ENCODE measurements around the gene RPL7L1. TPM values are rescaled to one million over a fixed set of nuclear protein-coding genes. Genes with fewer than 3 reads are reported as not detected.
"Not testable (repeated sequence)": the region's sequence is repeated elsewhere in the genome, so short reads cannot be mapped to it uniquely, and the experiment has no call there.

The RPL7L1 gene
- total RNA-seq, 1 donor from 2014 or later: 64.9 TPM

- H3K4me1 ChIP-seq: peaks cover 16% of the 10 kb centered on the region
- no peak for TF ChIP-seq CTCF (IDR thresholded peaks at IDR 0.05)
- H3K4me3 ChIP-seq: no peak overlapping the region
- H3K9me3 ChIP-seq: no peaks in the 10 kb centered on the region
- no peak overlapping the region for H3K27ac ChIP-seq
- ATAC-seq: peak; percentile 14
- intact Hi-C loops (cut with DNase I): no loop called here
- no peaks in the 10 kb centered on the region for H3K27me3 ChIP-seq
- peaks cover 73% of the 10 kb centered on the region for H3K36me3 ChIP-seq
- DNase-seq: no peak
These were observed 6.3 kb downstream of the RPL7L1 start for GRCh38 chr6:42885702-42886101.

GRCh38 chr6:42888201-42888600 is 8.8 kb downstream of the RPL7L1 start:
- H3K27me3 ChIP-seq; H3K27ac ChIP-seq; H3K9me3 ChIP-seq; H3K4me3 ChIP-seq; ATAC-seq; DNase-seq; intact Hi-C loops (cut with DNase I); H3K4me1 ChIP-seq: not testable (repeated sequence)
- H3K36me3 ChIP-seq: peaks cover 48% of the 10 kb centered on the region

GRCh38 chr6:42889815-42890214 is 10.4 kb downstream of the RPL7L1 start:
- H3K27me3 ChIP-seq: no peaks in the 10 kb centered on the region
- DNase-seq (no peak), ATAC-seq (no peak)
- no peak for TF ChIP-seq CTCF (IDR thresholded peaks at IDR 0.05)
- peaks cover 32% of the 10 kb centered on the region for H3K36me3 ChIP-seq
- H3K27ac ChIP-seq: peak overlapping the region; percentile 90
- peaks cover 8% of the 10 kb centered on the region for H3K4me1 ChIP-seq
- intact Hi-C loops (cut with DNase I): no loop called here
- peak overlapping the region; percentile 70 for H3K4me3 ChIP-seq
- no peaks in the 10 kb centered on the region for H3K9me3 ChIP-seq

GRCh38 chr6:42890311-42891198 is 11.1 kb downstream of the RPL7L1 start:
- intact Hi-C loops (cut with DNase I): no loop called here
- TF ChIP-seq CTCF (IDR thresholded peaks at IDR 0.05): no peak
- DNase-seq: peak; percentile 95
- Histone ChIP-seq H3K27me3 (no peaks in the 10 kb centered on the region), H3K4me3 (peak overlapping the region; percentile 70), H3K36me3 (peaks cover 25% of the 10 kb centered on the region), H3K4me1 (peaks cover 8% of the 10 kb centered on the region), H3K9me3 (no peaks in the 10 kb centered on the region), H3K27ac (peak overlapping the region; percentile 90)
- peak; percentile 100 for ATAC-seq

GRCh38 chr6:42891199-42891722 is 11.8 kb downstream of the RPL7L1 start:
- Histone ChIP-seq H3K36me3 (peaks cover 18% of the 10 kb centered on the region), H3K27ac (peak overlapping the region; percentile 90), H3K9me3 (no peaks in the 10 kb centered on the region), H3K4me3 (peak overlapping the region; percentile 70), H3K27me3 (no peaks in the 10 kb centered on the region), H3K4me1 (peaks cover 8% of the 10 kb centered on the region)
- intact Hi-C loops (cut with DNase I): no loop called here
- no peak for ATAC-seq
- no peak for TF ChIP-seq CTCF (IDR thresholded peaks at IDR 0.05)
- no peak for DNase-seq

- intact Hi-C loops (cut with DNase I); H3K27ac ChIP-seq; H3K4me3 ChIP-seq: not testable (repeated sequence)
These were observed 14.8 kb downstream of the RPL7L1 start for GRCh38 chr6:42894041-42894828.

More at GRCh38 chr6:42894041-42894828, 14.8 kb downstream of the RPL7L1 start:
- peaks cover 15% of the 10 kb centered on the region for H3K4me1 ChIP-seq
- not testable (repeated sequence) for H3K27me3 ChIP-seq, ATAC-seq, H3K36me3 ChIP-seq, H3K9me3 ChIP-seq, DNase-seq

All from upper lobe of right lung (tissue), 1 donor.